Ovary (tissue), 3 donors: ENCODE measurements around the gene IGSF9B.

Experiments
- CTCF ChIP-seq, 3 donors: fragments of 450-650 bp in 2 of 3; fragments of 200-600 bp in 1 of 3; IDR thresholded peaks; one replicate each; pipeline versions ENCODE4 v1.5.1 to v1.8.0; 2016 to 2022; ENCODE audit warnings: antibody characterized with exemption in 3 of 3, mild to moderate bottlenecking in 1 of 3
- POLR2A ChIP-seq: fragments of 450-650 bp; IDR thresholded peaks from one replicate; pipeline ENCODE4 v1.6.1; 2017; ENCODE audit warnings: antibody characterized with exemption, mild to moderate bottlenecking, moderate library complexity
- donor health status: DM: no; HTN: no; CAD: no.

GRCh38 chr11:133999355-133999754 lies 42.6 kb upstream of the IGSF9B start:
- TF ChIP-seq POLR2A, result no peak
- TF ChIP-seq CTCF (IDR thresholded peaks at IDR 0.05), result no peak
